H54 (cell line): ENCODE results near the gene ZBTB16.

Experiments
- DNase-seq: peaks from one replicate; pipeline ENCODE4 v3.0.0; 2011; ENCODE audit warnings: low spot score, mixed read lengths; ENCODE audit not compliant: insufficient read length
- FAIRE-seq: peaks from 3 replicates; lab custom pipeline; 2011; peaks lifted over from hg19 to GRCh38; lab: Jason Lieb, UNC
- POLR2A ChIP-seq: IDR thresholded peaks from 2 replicates; pipeline ENCODE4 v1.6.1; 2011; ENCODE audit warnings: low read depth, mild to moderate bottlenecking, low read length

Gene ZBTB16

DNA sequence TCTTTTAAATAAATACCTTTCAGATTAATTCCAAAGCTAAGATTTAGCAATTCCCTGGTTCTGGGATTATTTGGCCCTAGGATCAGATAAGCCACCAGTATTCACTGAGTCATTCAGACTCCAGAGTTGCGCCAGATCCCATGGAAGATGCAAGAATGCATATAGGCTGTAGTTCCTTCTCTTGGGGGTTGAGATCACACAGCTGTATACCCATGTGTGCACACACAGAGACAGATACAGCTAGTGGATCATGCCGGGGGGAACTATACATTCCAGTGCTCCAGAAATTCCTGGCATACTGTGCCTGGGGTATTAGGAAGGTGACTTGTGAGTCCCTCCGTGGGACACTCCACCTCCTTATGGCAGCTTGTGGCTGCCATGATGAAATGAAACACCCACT is 75.4 kb downstream of the ZBTB16 start:
- TF ChIP-seq POLR2A = no peak

DNA sequence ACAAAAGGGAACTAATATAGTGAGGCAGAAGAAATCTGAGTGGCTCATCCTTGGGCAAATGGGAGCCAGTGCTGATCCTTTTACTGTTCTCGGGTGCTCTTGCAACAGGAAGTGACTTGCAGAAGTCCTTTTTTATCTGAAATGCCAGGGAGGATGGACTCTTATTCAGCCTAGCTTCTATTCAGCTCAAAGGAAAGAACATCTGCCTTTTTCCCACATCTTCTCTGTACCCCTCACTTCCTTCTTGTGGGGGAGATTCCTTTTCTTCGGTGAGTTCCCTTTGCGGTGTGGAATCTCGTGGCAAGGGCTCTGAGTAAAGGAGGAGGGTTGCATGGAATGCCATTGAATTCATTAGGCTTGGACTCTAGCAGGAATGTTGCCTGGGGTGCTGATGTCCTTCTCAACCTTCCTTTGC is 76.2 kb downstream of the ZBTB16 start:
- no peak for TF ChIP-seq POLR2A
- no peak for DNase-seq
- FAIRE-seq = no peak

More for the DNA sequence above, 75.4 kb downstream of the ZBTB16 start:
- FAIRE-seq (no peak), DNase-seq (no peak)

DNA sequence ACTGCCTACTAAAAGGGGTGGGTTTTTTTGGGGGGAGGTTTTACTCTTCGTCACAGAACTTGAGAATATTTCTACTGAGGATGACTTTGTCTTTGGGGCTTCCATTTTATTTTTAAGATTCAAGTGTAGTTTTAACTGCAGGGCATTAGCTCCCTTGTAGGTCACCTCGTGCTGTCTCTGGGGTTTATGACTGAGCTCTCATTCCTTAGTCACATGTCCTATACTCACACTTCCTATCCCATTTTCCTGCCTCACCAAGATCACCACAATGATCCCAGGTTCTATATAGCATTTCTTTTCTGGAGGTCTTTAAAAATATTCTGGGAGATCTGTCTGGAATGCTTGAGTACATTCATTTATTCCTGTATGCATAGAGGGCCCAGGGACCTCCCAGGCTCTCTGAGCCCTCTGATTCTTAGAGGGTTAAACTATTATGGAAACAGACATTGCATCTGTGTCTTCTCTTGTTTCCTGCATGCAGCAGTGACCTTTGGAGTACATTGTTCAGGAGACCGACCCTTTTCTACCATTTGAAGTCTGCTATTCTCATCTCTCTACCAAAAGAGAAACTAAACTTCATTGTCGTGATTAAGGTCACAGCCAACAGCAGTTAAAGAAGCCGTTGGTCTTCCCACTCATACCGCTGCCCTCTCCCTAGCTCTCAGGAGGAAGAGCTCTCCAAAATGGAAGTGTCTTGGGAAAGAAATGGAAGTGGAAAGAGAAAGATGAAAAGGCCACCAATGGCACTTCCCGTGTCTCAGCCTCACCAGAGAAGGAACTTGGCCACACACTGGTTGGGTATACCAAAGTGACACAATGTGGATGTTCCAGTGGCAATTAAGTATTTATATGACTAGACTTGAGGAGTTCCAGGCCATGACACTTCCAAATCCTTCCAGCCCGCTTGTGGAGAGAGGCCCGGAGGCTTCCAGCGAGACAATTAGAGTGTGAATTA is 77.5 kb downstream of the ZBTB16 start:
- no peak for DNase-seq
- no peak for FAIRE-seq

DNA sequence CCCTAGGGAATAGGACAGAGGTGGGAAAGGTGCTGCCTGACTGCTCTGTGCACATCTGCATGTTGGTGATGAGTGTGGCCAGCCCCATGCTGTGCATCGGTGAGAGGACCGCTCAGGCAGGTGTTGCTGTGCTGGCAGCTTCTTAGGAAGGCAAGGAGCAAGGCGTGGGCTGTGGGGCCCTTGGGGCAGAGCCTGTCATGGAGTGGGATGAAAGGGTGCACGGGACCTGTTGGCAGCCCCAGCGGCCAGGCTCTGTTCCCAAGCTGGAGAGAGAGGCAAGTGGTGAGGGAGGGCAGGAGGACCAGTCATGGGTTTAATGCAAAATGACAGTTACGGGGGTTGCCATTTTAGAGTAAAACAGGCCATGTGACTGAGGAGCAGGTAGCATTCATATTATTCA is 78.3 kb downstream of the ZBTB16 start:
- FAIRE-seq (no peak), DNase-seq (no peak)
- no peak for TF ChIP-seq POLR2A

More for the DNA sequence above, 77.5 kb downstream of the ZBTB16 start:
- TF ChIP-seq POLR2A = no peak

DNA sequence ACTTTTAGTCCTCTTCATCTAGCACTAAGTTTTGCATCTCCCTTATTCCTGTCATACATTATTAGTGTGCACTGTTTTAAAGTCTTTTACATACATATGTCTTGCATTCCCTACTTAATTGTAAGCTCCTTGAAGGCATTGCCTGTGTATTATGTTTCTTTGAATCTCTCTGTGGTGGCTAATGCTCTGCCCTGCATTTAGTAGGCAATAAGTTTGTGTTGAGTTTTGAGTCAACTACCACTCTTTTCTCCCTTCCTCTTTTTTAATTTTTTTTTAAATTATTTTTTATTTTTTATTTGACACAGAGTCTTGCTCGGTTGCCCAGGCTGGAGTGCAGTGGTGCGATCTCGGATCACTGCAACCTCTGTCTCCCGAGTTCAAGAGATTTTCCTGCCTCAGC is 78.9 kb downstream of the ZBTB16 start:
- no peak for FAIRE-seq
- no peak for DNase-seq
- no peak for TF ChIP-seq POLR2A

DNA sequence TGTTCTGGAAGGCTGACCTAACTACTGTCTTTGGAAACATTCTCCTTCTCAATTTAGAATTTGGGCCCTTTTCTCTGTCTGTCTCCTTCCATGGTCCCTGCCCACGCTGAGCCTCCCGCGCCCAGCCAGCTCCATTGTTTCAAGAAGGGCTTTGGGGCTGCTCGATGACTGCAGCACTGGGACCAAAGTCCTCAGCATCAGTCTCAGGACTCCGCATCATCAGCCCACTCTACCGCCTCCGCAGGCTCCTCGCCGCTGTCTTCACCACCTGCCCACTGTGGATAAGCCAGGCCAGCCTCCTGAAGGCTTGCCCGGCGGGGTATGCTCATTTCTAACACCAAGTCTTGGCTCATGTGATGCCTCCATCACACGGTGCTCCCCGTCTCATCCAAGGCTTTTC is 81.3 kb downstream of the ZBTB16 start:
- DNase-seq = no peak
- no peak for FAIRE-seq
- TF ChIP-seq POLR2A = no peak

DNA sequence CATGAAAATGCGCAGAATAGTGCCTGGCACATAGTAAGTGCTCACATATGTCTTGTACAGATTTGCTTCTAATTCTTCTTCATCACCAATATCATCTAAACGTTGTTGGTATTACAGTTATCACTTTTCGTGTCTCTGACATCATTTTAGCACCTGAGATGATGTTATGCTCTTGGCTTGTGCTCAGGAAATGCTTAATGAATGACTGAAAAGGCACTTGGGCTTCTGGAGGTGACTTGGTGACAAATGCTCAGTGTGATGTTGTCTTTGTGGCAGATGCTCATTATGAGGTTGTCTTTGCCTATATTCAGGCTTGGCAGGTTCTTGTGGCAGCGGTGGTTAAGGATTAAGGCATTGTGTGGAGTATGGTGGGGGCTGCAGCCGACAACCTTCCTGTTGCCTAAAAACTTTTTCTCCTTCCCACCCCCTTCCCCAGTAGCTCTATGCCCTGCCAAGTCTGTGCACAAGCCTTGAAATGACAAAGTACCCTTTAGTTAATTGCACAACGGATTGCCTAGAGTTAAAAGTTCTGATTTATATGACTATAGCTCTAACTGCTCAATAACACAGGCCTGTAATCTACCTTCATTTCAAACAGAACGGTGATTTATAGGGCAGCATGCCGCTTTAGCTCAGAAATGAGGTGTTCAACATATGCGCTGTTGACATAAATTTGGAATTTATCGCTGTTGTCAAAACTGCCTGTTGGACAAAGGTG is 82.5 kb downstream of the ZBTB16 start:
- TF ChIP-seq POLR2A = no peak
- FAIRE-seq (no peak), DNase-seq (no peak)

DNA sequence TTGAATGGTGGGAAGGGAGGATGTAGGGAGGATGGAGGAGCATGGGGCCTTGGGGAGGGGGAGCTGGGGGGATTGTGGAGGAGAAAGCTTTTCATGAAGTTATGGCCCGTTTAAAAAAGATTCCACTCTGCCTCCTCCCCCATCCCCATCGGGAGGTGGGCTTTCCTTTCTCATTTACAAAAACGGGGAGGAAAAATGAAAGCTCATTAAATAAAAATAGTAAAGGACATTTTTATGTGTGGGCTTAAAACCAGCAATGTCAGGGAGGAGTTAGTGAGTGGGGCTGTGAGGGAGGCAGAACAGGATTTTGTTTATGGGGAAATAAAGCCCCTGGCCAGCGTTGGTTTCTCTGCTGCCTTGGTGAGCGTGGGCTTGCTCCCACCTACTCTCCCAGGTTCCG is 83.2 kb downstream of the ZBTB16 start:
- FAIRE-seq (no peak), DNase-seq (no peak)
- TF ChIP-seq POLR2A = no peak

DNA sequence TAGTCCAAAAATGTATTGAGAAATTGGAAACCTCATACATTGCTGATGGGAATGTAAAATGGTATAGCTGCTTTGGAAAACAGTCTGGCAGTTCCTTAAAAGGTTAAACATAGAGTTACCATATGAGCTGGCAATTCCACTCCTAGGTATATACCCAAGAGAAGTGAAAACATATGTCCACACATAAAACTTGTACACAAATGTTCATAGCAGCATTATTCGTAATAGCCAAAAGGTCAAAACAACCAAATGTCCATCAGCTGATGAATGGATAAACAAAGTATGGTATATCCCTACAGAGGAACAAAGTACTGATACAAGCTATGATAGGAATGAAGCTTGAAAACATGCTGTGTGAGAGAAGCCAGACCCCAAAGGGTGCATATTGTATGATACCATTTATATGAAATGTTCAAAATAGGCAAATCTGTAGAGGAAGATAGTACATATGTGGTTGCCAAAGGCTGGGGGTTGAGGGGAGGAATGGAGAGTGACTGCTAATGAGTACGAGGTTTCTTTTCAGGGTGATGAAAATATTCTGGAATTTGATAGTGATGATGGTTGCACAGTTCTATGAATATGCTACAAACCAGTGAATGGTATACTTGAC is 85.8 kb downstream of the ZBTB16 start:
- DNase-seq (no peak), FAIRE-seq (no peak)
- no peak for TF ChIP-seq POLR2A

DNA sequence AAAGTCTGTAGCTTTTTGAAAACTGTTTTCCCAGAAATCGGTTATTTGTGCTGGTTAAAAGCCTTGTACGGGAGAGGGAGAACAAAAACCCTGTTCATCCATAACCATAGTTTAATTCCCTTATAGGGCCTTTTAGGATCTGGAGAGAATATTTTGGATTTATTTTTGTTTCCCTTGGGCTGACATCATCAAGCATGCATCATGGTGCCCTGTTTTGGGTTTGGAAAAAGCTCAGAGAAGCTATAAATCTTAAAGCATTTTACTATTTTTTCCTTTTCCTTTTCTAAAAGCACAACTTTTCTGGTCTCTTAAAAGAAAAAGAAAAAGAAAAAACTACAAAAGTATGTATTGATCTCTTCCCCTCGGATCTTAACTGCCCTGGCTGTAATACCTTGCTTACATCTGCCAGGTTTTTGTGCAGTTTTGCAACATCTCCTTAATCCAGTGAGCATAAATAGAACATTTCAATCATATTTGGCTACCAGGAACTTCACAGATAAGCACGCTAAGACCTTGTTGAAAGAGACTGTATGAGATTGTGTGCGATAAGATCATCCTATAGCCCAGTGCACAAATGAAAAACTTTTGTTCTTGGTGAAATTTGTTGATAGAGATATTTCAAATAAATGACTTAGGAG is 88.0 kb downstream of the ZBTB16 start:
- DNase-seq (no peak), FAIRE-seq (no peak)
- TF ChIP-seq POLR2A = no peak

DNA sequence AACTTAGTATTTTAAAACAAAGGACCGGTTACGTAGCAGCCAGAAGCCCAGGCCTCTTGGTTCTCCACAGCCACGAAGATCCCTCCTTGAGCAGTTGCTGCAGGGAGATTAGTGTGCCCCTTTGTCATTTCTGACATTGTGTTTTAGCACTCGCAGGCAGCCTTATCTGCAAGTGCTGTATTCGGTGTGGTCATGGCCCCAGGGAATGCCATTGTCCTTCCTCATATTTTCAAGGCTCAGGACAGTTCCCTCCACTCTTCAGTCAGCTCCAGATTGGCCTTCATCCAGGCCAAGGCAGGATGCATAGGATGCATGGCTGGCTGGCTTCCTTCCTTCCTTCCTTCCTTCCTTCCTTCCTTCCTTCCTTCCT is 88.5 kb downstream of the ZBTB16 start:
- no peak for DNase-seq
- no peak for FAIRE-seq
- TF ChIP-seq POLR2A = no peak

DNA sequence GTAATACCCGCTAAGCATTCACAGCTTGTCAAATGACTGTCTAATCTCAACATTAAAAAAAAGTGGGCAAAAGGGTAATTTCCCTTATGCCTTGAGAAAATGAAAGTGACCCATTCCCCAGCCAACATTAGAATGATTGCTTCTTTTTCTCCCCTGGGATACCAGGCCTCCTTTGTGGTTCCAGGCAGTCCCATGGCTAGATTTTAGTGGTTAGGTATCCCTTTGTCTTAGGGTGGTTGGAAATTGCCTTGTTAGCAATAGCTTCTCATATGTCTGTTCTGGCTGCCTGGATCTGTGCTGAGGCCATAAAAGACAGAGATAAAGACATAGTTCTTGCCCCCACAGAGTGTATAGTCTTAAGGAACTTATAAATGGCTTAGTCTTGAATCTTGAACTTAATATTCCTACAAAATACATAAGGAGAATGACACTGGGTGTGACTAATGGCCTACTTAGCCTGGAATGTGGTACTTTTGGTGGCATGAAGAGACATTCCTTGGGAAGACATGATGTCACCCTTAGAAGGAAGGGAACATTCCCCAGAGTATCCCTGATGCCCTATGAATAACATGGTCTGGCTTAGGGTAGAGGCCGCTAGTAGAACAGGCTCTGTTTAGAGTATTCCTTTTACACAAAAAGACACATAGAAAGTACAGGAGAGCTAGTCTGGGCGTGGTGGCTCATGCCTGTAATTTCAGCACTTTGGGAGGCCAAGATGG is 90.3 kb downstream of the ZBTB16 start:
- no peak for DNase-seq
- FAIRE-seq = no peak
- no peak for TF ChIP-seq POLR2A

DNA sequence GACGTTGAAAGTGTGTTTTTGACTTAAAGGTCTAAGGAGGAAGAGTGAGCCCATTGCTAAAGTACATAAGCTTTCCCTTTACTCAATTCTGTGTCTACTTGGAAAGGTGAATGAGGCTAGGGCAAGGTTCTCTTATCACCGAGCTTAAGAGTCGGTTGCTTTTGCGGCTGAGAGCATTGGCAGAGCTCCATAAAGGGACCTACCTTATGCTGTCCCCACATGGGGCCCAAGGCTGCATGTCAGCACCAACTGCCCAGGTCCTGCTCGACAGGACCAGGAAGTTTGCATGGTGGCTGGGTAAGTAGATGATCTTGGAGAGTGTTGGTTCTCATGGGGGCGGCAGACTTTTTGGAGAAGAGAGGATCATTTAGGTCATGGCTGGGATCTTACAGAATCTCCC is 91.2 kb downstream of the ZBTB16 start:
- FAIRE-seq = no peak
- TF ChIP-seq POLR2A = no peak

More for the DNA sequence above, 91.2 kb downstream of the ZBTB16 start:
- no peak for DNase-seq
